ENCODE results near the gene HAGHL.
A peak's percentile ranks its signal among the peaks of the same experiment; 100 is the strongest.

Gene HAGHL, protein sequence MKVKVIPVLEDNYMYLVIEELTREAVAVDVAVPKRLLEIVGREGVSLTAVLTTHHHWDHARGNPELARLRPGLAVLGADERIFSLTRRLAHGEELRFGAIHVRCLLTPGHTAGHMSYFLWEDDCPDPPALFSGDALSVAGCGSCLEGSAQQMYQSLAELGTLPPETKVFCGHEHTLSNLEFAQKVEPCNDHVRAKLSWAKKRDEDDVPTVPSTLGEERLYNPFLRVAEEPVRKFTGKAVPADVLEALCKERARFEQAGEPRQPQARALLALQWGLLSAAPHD

DNA sequence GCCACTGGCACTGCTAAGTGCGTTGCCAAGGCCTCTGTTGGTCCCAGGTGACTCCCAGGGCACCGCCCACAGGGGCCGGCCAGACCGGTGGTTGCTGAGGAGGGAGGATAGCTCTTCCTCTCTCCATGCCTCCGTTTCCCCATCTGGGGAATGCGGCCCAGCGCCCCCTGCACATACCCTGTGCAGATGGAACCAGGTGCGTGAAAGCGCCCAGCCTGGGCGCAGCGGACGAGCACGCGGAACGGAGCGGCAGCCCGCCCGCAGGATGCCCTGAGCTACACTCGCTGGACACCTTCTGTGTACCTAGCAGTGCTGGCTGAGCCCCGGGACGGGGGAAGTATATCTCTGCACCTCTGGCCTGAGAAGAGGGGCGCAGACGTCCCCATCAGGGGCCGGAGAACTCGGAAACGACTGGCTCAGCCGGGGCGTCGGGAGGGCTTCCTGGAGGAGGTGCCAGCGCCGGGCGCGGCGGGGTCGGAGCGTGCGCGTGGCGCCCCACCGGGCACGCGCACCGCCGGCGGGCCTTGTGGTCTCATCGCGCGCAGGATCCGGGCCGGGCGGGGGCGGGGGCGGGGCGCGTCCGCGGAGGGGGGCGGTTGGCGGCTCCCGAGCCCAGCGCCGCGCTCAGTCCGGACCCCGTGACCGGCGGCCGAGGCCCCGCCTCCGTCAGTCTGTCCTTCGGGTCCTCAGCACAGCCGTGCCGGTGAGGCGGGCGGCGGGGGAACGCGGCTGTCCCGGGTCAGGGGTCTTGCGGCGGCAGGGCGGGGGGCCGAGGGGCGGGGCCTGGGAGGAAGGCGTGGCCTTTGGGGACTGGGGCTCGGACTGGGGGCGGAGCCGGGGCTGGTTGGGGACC is at the start of gene HAGHL, which contains the start of gene CCDC78:
TSS of gene HAGHL (plus strand) at position 669 of the 853 bp plus-strand sequence. CDS start 404 bp downstream, outside the sequence.
TSS of gene CCDC78 (minus strand) at position 6 of the 853 bp plus-strand sequence. CDS start 76 bp downstream, outside the sequence.
- DNase-seq, result peak; percentile 49 to 54

DNA sequence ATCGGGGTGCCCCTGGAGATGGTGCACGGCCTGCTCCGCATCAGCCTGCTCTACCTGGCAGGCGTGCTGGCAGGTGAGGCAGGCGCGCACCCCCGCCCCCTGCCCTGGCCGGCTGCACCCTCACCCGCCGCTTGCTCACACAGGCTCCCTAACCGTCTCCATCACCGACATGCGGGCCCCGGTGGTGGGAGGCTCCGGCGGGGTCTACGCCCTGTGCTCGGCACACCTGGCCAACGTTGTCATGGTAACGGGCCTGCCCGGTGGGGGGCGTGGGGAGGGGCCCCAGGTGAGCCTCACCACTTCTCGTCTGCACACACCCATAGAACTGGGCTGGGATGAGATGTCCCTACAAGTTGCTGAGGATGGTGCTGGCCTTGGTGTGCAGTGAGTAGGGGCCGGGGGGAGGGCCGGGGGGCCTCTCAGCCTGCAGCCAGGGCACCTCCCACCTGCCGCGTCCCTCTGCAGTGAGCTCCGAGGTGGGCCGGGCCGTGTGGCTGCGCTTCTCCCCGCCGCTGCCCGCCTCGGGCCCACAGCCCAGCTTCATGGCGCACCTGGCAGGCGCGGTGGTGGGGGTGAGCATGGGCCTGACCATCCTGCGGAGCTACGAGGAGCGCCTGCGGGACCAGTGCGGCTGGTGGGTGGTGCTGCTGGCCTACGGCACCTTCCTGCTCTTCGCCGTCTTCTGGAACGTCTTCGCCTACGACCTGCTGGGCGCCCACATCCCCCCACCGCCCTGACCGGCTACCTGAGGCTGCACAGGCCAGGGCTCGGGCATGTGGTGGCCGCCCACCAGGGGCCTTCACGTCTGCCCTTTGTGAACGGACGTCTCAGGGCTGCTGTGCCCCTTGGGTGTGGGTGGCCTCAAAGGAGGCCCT is 49.4 kb upstream of the HAGHL start:
- no peak for DNase-seq

DNA sequence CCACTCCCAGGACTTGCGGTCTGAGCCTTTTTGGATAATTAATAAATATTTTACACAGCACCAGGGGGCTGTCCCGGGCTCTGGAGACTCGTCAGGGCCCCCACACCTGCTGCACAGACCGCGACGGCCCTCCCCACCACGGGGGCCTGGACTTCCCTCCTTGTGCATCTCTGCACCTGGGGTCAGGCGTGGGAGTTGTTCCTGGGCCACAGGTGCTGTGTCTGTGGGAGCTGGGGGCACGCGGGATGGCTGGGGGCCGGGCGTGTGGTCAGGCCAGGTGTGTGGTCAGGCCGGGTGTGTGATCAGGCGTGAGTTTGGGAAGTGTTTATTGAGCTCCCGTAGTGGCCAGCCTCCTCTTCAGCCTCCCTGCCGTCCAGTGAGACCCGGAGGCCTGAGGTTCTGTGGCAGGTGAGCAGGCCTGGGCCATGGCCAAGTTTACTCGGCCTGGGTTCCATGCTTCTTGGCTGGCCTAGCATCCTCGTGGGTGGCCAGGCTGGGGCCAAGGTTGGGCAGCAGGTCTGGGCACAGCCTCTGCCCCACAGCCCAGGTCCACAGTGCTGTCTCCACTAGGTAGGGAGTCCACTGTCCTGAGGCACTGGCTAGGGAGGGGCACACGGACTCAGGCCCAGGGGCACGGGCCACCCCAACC is 48.6 kb upstream of the HAGHL start:
- DNase-seq, result no peak

DNA sequence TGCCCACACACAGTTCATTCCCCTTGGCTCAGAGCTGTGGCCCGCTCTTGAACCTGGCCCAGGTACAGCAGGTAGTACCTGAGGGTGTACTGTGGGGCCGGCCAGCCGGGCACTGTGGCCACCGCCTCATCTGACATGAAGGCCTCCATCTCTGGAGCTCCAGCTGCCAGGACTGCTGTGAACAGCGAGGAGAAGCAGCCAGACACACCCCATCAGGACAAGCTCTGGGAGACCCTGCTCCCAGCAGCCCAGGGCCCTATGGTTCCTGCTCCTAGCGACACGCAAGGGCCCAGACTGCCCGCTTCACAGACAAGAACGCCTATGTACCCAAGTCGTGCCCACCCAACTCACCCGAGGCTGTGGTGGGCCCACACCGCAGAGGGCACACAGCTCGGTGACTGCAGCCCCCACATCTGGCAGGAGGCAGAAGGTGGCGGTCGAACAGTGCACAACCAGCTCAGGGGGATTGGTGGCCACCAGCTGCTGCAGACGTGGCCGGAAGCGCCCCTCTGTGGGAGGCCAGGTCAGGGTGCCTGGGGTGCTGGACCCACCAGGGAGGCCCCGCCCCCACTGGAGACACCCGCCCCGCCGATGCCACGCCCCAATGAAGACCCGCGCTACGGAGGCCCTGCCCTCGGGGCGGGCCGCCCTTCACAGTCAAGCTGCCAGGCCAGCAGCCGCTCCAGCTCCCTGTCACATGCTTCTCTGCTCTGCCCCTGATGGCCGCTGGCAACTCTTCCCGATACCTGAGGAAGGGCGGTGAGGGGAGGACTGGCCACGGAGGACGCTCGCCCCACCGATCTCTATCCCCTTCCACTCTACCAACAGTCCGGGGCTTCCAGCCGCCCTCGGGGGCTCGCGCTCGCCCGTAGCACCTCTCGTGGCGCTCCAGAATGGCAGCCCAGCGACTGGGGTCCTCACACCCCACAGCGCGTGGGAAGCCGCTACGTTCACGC is 47.8 kb upstream of the HAGHL start:
- peak; percentile 47 to 50 for DNase-seq

DNA sequence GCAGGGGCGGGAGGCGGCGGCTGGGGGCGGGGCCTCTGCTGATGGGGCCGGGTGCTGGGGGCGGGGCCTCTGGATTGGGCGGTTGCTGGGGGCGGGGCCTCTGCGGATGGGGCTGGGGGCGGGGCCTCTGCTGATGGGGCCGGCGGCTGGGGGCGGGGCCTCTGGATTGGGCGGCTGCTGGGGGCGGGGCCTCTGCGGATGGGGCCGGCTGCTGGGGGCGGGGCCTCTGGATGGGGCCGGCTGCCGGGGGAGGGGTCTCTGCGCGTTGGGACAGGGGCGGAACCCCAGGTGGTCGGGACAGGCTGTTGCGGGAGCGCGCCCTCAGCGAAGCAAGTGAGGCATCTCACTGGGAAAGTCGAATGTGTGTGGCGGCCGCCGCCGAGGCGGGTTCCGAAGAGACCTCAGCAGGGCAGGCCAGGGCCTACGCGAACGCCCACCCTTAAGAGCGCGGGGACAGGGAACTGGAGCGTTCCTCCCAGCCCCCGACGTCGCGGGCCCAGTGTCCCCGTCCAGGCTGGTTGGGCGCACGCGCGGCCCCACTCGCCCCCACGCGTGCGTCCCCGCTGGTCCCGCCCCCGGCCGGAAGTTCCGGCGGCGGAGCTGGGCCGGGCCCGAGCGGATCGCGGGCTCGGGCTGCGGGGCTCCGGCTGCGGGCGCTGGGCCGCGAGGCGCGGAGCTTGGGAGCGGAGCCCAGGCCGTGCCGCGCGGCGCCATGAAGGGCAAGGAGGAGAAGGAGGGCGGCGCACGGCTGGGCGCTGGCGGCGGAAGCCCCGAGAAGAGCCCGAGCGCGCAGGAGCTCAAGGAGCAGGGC is 46.9 kb upstream of the HAGHL start, which contains the start of gene STUB1:
TSS of gene STUB1 (plus strand) at position 597 of the 811 bp plus-strand sequence. CDS start at position 713, 116 bp downstream.
- DNase-seq, result peak; percentile 91 to 93

DNA sequence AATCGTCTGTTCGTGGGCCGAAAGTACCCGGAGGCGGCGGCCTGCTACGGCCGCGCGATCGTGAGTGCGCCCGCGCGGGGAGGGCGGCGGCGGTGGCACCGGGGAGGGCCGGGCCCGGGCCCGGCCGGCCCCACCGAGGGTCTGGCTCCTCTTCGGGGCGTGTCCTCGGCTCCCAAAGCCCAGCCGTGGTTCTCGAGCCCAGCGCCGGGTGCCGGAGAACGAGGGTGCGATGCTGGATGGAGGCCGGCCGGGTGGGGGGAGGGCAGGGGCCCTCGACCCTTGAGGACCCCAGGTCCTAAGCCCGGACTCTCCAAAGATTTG is 46.3 kb upstream of the HAGHL start:
- no peak for DNase-seq

DNA sequence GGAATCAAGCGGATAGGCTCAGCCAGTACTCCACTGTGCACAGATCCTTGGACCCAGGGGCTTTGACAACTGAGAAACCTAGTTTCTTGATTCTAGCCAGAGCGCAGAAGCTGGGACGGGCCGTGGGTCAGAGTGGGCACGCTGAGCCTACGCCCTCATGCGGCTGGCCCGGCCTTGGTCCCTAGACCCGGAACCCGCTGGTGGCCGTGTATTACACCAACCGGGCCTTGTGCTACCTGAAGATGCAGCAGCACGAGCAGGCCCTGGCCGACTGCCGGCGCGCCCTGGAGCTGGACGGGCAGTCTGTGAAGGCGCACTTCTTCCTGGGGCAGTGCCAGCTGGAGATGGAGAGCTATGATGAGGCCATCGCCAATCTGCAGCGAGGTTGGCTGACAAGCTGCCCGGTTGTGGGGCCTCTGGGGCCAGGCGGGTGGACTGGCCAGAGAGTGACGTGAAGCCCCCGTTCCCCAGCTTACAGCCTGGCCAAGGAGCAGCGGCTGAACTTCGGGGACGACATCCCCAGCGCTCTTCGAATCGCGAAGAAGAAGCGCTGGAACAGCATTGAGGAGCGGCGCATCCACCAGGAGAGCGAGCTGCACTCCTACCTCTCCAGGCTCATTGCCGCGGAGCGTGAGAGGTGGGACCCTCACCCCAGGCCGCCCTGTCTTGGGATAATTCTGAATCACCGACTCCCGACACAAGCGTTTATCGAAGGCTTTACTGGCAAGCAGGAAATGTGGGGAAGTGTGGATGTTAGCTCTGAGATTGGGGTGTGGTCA is 45.8 kb upstream of the HAGHL start:
- no peak for DNase-seq

DNA sequence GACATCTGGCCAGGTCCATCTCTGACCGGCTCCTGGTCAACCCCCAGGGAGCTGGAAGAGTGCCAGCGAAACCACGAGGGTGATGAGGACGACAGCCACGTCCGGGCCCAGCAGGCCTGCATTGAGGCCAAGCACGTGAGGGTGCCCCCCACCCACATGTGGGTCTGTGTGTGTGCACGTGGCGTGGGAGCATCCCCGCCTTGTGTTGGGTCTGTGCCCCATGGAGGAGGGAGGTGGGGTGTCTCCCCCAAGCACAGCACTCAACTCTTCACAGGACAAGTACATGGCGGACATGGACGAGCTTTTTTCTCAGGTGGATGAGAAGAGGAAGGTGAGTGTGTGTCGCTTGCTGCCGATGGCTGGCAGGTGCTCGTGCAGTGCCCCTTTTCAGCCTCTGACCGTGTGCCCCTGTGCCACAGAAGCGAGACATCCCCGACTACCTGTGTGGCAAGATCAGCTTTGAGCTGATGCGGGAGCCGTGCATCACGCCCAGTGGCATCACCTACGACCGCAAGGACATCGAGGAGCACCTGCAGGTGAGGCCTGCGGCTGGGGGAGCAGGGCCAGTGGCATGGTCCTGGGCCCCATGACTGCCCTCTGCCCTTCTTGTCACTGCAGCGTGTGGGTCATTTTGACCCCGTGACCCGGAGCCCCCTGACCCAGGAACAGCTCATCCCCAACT is 45.0 kb upstream of the HAGHL start:
- no peak for DNase-seq

DNA sequence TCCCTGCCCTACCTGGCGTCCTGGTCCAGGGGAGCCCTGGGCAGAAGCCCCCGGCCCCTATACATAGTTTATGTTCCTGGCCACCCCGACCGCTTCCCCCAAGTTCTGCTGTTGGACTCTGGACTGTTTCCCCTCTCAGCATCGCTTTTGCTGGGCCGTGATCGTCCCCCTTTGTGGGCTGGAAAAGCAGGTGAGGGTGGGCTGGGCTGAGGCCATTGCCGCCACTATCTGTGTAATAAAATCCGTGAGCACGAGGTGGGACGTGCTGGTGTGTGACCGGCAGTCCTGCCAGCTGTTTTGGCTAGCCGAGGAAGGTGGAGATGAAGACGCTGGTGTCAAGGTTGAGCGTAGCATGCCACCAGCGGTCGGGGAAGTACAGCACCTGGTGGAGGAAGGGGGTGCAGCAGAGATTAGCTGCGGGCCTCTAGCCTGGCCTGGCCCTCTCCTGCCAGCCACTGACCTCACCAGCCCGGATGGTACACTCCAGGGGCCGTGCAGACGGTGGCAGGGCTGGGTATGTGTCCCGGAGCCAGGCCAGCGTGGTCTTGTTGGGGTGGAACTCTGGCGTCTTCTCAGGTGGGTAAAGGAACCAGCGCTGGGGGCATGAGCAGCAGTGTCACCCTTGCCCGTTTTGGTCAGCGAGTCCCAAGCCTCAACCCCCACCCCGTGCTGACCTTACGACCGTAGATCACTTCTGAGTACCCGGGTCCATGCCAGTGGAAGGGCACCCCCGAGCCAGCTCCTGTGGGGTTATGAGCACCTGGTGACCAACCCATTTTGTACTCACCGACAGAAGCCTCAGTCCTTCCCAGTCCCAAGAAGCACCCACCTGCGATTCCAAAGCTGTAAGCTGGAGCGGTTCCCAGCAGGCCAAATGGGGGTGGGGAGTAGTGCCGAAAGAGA is 44.2 kb upstream of the HAGHL start:
- no peak for DNase-seq

DNA sequence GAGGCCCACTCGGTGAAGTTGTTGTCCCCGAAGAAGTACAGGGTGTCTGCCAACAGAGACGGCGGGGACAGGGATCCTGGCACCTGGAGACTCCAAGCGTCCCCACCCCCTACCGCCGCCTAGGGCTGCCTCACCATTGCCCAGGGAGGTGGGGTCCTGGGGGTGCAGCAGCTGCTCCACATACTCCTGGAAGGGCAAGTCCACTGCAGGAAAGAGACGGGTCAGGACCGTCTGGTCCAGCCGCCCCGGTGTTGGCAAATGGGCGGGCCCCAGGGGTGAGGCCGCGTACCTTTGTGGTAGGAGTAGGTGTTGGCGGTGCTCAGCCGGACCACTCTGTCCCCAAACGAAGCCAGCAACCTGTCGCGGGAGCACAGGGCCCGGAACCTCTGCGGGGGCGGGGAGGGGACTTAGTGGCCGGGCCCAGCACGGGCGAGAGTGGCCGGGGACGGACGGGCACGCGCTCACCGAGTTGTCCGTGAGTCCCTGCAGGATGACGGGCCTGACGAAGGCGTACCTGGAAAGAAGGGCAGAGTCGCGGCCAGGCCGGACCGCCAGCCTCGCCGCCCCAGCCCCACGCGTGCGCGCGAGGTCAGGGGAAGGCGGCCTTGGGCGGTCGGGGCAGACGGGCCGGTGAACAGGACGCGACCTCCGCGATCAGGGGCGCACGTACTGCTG is 43.4 kb upstream of the HAGHL start:
- DNase-seq, result no peak

DNA sequence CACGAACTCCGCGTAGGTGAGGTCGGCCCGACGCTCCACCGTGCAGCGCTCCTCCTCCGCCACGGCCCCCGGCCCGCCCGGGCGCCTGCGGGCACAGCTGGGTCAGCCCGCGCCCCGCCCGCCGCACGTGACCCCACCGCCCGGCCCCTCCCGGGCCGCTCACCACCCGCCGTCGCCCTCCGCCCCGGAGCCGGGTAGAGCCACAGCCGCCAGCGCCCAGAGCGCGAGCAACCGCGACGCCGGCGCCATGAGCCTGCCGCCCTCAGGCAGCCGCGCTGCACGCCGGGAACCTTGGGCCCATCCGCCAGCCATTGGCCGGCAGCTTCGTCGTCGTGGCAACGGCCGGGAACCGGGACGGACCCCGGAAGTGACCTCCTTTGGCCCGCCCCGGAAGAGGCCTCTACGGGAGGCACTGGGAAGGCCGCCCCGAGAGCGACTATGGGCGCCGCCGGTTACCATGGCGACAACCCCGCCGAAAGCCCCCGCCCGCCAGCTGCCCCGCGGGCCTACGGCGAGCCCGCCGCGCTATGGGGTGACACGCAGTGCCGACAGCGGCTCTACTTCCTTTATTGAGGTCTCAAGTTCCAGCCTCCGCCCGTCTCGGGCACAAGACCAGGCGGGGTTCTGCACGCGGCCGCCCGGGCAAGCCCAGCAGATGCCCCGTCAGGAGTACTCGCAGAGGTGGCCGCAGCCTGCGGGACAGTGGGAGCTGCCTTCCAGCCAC is 42.7 kb upstream of the HAGHL start, which contains the start of gene JMJD8:
TSS of gene JMJD8 (minus strand) at position 264 of the 724 bp plus-strand sequence. CDS start at position 249, 15 bp downstream.
- DNase-seq, result peak; percentile 95 to 96

DNA sequence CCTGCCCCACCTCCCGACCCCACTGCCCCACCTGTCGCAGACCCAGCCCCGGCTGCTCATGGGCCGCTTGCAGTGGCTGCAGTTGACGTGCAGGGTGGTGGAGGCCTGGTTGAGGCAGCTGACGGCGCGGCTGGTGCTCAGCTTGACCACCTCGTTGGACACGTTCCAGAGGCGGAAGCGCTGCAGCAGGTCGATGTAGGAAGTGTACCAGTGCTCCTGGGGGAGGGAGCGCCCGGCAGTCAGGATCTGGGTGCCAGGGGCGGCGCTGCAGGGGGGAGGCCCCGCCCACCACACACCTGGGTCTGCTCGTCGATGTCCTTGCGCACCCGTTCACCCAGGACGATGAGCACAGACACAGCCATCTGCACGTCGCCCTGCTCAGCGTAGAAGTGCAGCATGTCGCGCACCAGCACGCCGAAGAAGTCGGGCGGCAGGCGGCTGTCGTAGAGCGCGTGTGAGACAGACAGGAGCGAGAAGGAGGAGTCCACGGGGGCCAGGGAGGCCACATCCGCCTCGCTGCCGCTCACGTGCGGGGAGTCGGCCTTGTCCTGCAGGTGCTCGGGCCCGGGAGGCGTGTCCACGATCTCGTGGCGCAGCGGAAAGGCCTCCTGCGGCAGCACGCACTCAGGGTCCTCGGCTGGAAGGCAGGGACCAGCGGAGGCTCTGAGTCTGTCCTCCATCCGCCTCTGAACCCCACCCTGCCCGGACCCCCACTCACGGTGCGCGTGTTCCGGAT is 41.8 kb upstream of the HAGHL start:
- DNase-seq, result no peak

DNA sequence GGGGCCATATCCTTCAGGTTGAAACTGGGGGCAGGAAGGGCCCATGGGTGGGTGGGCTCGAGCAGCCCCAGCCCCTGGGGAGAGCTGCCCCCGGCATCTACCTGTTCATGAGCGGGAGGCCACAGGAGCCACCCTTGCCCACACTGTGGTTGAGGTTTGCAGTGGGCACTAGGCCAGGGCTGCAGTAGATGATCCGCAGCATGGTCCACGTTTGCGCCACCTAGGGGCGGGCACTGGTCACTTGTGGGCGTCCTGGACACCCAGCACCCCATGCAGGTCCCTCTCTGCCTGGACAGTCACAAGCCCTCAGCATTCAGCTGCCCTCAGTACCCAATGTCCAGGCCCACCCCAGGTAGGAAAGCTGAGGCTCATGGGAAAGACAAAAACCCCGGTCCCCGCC is 40.9 kb upstream of the HAGHL start:
- no peak for DNase-seq

DNA sequence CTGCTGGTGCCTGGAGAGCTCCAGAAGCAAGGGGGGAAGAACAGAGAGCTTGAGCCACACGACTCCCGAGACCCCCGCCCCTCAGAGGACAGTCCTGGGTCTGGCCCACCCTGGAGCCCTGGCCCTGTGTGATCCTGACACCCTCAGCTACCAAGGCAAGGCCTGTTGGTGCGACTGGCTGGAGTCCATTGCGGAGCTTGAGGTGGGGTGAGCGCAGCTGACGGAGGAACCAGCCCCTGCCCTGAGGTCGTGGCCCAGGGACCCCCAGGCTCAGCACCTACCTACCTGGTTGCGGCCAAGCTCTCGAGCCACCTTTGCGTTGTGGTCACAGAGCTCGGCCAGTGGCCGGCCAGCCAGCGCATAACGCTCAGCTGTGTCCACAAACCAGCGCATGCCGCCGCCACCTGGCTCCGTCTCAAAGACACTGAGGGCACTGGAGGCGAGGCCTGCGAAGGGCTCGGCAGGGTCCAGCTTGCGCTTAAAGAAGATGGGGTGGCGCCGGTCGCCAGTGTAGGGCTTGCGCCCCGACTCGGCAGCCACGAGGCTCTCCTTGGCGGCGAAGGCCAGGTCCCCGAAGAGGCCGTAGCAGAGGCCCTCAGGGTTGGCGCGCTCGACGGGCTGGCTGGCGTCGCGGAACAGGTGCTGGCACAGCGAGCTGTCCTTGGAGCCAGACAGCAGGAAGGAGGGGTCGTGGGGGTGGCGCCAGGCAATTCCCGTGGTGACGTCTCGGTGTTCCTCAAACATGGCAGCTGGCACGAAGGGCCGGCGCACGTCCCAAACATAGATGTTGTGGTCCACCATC is 40.2 kb upstream of the HAGHL start:
- no peak for DNase-seq

DNA sequence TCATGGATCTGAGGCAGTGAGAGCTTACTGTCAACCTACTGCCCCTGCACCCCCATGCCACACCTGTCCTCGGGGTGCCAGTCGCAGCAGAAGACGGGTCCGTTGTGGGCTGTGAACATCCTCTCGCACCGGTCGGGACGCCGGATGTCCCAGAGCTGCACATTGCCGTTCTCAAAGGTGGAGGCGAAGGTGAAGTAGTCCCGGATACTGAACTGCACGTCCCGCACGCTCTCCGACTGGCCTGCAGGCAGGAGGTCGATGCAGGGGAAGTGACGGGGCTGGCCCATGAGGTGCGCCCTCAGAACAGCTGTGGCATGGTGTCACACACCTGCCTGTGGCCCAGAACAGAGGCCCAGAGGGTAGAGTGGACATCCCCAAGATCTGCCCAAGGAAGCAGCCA is 39.4 kb upstream of the HAGHL start:
- DNase-seq, result no peak

Data from activated CD4-positive, alpha-beta T cell treated with anti-CD3 and anti-CD28 coated beads for 4 hours (primary cell).